HepG2 (cell line): ENCODE data around the gene MRPL38. TPM values are rescaled to one million over a fixed set of nuclear protein-coding genes. Genes with fewer than 3 reads are reported as not detected.

ENCODE experiments used
- ATAC-seq: fragments of 200-7000 bp; cut with Tn5 transposase; 3 replicates; pipeline ENCODE4 v1.9.1; 2020; ENCODE audit warnings: mild to moderate bottlenecking, moderate library complexity
- BruUV-seq: library from RNA; stranded (reverse); fragments of 400-500 nt; replicated peaks from 2 replicates; lab custom pipeline; 2021; lab: Mats Ljungman, UMichigan
- CTCF ChIA-PET: fragments of 300-600 bp; formaldehyde crosslinking; extraction: SDS; loops from one replicate; lab custom pipeline; 2021; ENCODE audit warnings: low total read pairs, inconsistent platforms, low intra/inter-chr PET ratio; lab: Yijun Ruan, JAX
- POLR2A ChIA-PET: fragments of 350-600 bp; sonication (Branson Sonifier 250); formaldehyde crosslinking; loops from one replicate; lab custom pipeline; 2020; ENCODE audit warnings: antibody characterized with exemption, inconsistent platforms; lab: Yijun Ruan, JAX
- DNase-seq: peaks from one replicate; pipeline ENCODE4 v3.0.0-alpha.2; 2015; ENCODE audit warnings: low spot score
- FAIRE-seq: peaks from 3 replicates; lab custom pipeline; 2011; peaks lifted over from hg19 to GRCh38; lab: Jason Lieb, UNC
- H2AFZ ChIP-seq: one replicate; pipeline ENCODE4 v1.6.1; 2011; ENCODE audit warnings: low read length, inconsistent platforms
- H3K27ac ChIP-seq: fragments of 300-600 bp; 3 replicates; pipeline ENCODE4 v1.8.0; 2011; ENCODE audit warnings: mixed run types, mild to moderate bottlenecking, mixed read lengths, low read length, inconsistent platforms; ENCODE audit not compliant: insufficient read depth; ENCODE audit errors: extremely low read length
- H3K27me3 ChIP-seq, 2 experiments: fragments of 200-600 bp in 1 of 2; 2 replicates in 1 of 2; 3 replicates in 1 of 2; pipeline versions ENCODE4 v1.6.0 to v1.8.0; 2011; ENCODE audit warnings: low read length in 2 of 2, mild to moderate bottlenecking in 2 of 2, moderate library complexity in 2 of 2, inconsistent platforms in 1 of 2; ENCODE audit not compliant: insufficient read depth in 2 of 2, control insufficient read depth in 1 of 2
- H3K36me3 ChIP-seq, 2 experiments: fragments of 200-600 bp in 1 of 2; replicated peaks in 1 of 2; 2 replicates in 1 of 2; 3 replicates in 1 of 2; pipeline versions ENCODE4 v1.5.1 to v1.8.0; 2011; ENCODE audit warnings: low read length in 2 of 2, inconsistent platforms in 1 of 2; ENCODE audit not compliant: insufficient read depth in 2 of 2, control insufficient read depth in 1 of 2
- H3K4me1 ChIP-seq: 2 replicates; pipeline ENCODE4 v1.5.1; 2012; ENCODE audit warnings: low read length, inconsistent platforms; ENCODE audit not compliant: insufficient read depth
- H3K4me2 ChIP-seq: 2 replicates; pipeline ENCODE4 v1.6.0; 2011; ENCODE audit warnings: low read depth, low read length, inconsistent platforms
- H3K4me3 ChIP-seq, 3 experiments: fragments of 200-600 bp in 1 of 3; sonication (generic), shearing (Covaris generic) in 1 of 3; replicated peaks in 1 of 3; 2 replicates each; pipeline ENCODE4 v1.5.1; 2011 to 2016; ENCODE audit warnings: low read length in 3 of 3, inconsistent platforms in 2 of 3, low read depth in 2 of 3, mild to moderate bottlenecking in 2 of 3, control low read depth in 1 of 3, mixed read lengths in 1 of 3; ENCODE audit not compliant: insufficient read depth in 1 of 3
- H3K79me2 ChIP-seq: one replicate; pipeline ENCODE4 v1.6.1; 2011; ENCODE audit warnings: low read length, inconsistent platforms; ENCODE audit not compliant: insufficient read depth
- H3K9ac ChIP-seq: 2 replicates; pipeline ENCODE4 v1.6.0; 2011; ENCODE audit warnings: mild to moderate bottlenecking, low read depth, low read length, inconsistent platforms; ENCODE audit not compliant: insufficient read depth
- H3K9me3 ChIP-seq: 2 replicates; pipeline ENCODE4 v1.5.1; 2012; ENCODE audit warnings: mild to moderate bottlenecking, low read length
- H4K20me1 ChIP-seq: 2 replicates; pipeline ENCODE4 v1.6.0; 2011; ENCODE audit warnings: inconsistent platforms, mild to moderate bottlenecking, low read length, moderate library complexity; ENCODE audit not compliant: insufficient read depth
- AGO2 ChIP-seq: fragments of 200-400 bp; formaldehyde crosslinking; optimal IDR thresholded peaks from 2 replicates; pipeline ENCODE3; 2017; ENCODE audit warnings: mild to moderate bottlenecking, low read depth, low read length, moderate library complexity
- GATAD2A ChIP-seq: IDR thresholded peaks from 2 replicates; pipeline ENCODE4 v1.6.1; 2016
- HOXA5 ChIP-seq: sonication (generic); formaldehyde crosslinking; IDR thresholded peaks from 2 replicates; pipeline ENCODE4 v1.4.0; 2020; ENCODE audit warnings: missing genetic modification reagents
- MXD1 ChIP-seq: sonication (generic); formaldehyde crosslinking; IDR thresholded peaks from 2 replicates; pipeline ENCODE4 v1.4.0; 2020; ENCODE audit warnings: mild to moderate bottlenecking, missing genetic modification reagents
- NFRKB ChIP-seq: fragments of 450-650 bp; IDR thresholded peaks from 2 replicates; pipeline ENCODE4 v1.6.1; 2017
- PCBP1 ChIP-seq: fragments of 200-400 bp; formaldehyde crosslinking; IDR thresholded peaks from 2 replicates; pipeline ENCODE4 v1.6.1; 2017; ENCODE audit warnings: mild to moderate bottlenecking, low read depth, low read length, borderline replicate concordance
- RAD21 ChIP-seq: fragments of 450-650 bp; formaldehyde crosslinking; IDR thresholded peaks from 2 replicates; pipeline ENCODE4 v1.5.0; 2020; ENCODE audit warnings: mild to moderate bottlenecking
- RNF2 ChIP-seq: fragments of 450-650 bp; conservative IDR thresholded peaks from 2 replicates; pipeline ENCODE4 v1.6.1; 2016; ENCODE audit warnings: low read depth
- SP4 ChIP-seq: sonication (generic); formaldehyde crosslinking; IDR thresholded peaks from 2 replicates; pipeline ENCODE4 v1.8.1; 2023; ENCODE audit warnings: mild to moderate bottlenecking, missing genetic modification reagents
- TFAP4 ChIP-seq: sonication (generic); IDR thresholded peaks from 2 replicates; pipeline ENCODE4 v1.6.1; 2016; ENCODE audit warnings: low read depth, borderline replicate concordance
- WIZ ChIP-seq: sonication (generic); formaldehyde crosslinking; IDR thresholded peaks from 2 replicates; pipeline ENCODE4 v1.5.1; 2020; ENCODE audit warnings: mild to moderate bottlenecking, missing genetic modification reagents
- ZFY ChIP-seq: sonication (generic); formaldehyde crosslinking; IDR thresholded peaks from 2 replicates; pipeline ENCODE4 v1.4.0; 2020; ENCODE audit warnings: missing genetic modification reagents
- ZNF543 ChIP-seq: sonication (generic); formaldehyde crosslinking; IDR thresholded peaks from 2 replicates; pipeline ENCODE4 v1.4.0; 2020; ENCODE audit warnings: mild to moderate bottlenecking, missing genetic modification reagents
- ZNF639 ChIP-seq: conservative IDR thresholded peaks from 2 replicates; pipeline ENCODE4 v1.6.1; 2018; ENCODE audit warnings: missing genetic modification reagents
- ZNF749 ChIP-seq: sonication (generic); formaldehyde crosslinking; IDR thresholded peaks from 2 replicates; pipeline ENCODE4 v1.8.0; 2022; ENCODE audit warnings: mild to moderate bottlenecking, missing genetic modification reagents, moderate library complexity, borderline replicate concordance
- ZSCAN31 ChIP-seq: sonication (generic); formaldehyde crosslinking; IDR thresholded peaks from 2 replicates; pipeline ENCODE4 v1.5.0; 2020; ENCODE audit warnings: low read depth, mild to moderate bottlenecking, missing genetic modification reagents
- ZSCAN5A ChIP-seq: sonication (generic); formaldehyde crosslinking; IDR thresholded peaks from 2 replicates; pipeline ENCODE4 v1.8.0; 2022; ENCODE audit warnings: mild to moderate bottlenecking, missing genetic modification reagents, borderline replicate concordance
- WGBS: methylation state at CpG from one replicate; pipeline ENCODE4 v1.1.6; 2017; ENCODE audit warnings: low lambda C conversion rate; 5-methylcytosine and 5-hydroxymethylcytosine counted together
- in situ Hi-C: cut with HindIII; loops from 2 replicates; pipeline ENCODE4 v1.10.0; 2017; ENCODE audit warnings: low pct_unique_long_range_greater_than_20kb; ENCODE audit not compliant: extremely low pct_ligation_motif_present
- intact Hi-C: fragments of 100-400 bp; cut with micrococcal nuclease; formaldehyde crosslinking; loops from one replicate; pipeline ENCODE4 v1.10.0; 2022; ENCODE audit not compliant: unreplicated experiment
- polyA plus RNA-seq, 8 experiments: library from polyadenylated mRNA; depleted of rRNA in 3 of 8; stranded (reverse) in 7 of 8; unstranded in 1 of 8; fragments of >200 nt; fragmentation: Illumina TruSeq in 4 of 8; extraction: Trizol in 4 of 8; gene quantifications; 2 replicates each; pipeline versions ENCODE4 v1.2.1 to v1.2.3, GENCODE V29; 2011 to 2016; ENCODE audit warnings: low read depth in 4 of 8, missing spikeins in 1 of 8, mixed read lengths in 1 of 8; ENCODE audit not compliant: insufficient read depth in 1 of 8
- total RNA-seq, 5 experiments: library from RNA; depleted of rRNA; stranded (reverse); fragments of >200 nt; fragmentation: Illumina TruSeq; extraction: Trizol; gene quantifications; 2 replicates each; pipeline ENCODE4 v1.2.3, GENCODE V29; 2016; ENCODE audit warnings: low read depth in 1 of 5
- TF ChIP-seq, protein P1 (sequence below): sonication (generic); formaldehyde crosslinking; IDR thresholded peaks from 2 replicates; pipeline ENCODE4 v1.4.0; 2020; ENCODE audit warnings: missing genetic modification reagents, low read depth, mild to moderate bottlenecking, borderline replicate concordance

The MRPL38 gene
- total and polyA plus RNA-seq, 2 of the 13 experiments (the other 11 are each of a cell fraction or from before 2014, with no cell fraction given), result 83.7 to 125 TPM

DNA sequence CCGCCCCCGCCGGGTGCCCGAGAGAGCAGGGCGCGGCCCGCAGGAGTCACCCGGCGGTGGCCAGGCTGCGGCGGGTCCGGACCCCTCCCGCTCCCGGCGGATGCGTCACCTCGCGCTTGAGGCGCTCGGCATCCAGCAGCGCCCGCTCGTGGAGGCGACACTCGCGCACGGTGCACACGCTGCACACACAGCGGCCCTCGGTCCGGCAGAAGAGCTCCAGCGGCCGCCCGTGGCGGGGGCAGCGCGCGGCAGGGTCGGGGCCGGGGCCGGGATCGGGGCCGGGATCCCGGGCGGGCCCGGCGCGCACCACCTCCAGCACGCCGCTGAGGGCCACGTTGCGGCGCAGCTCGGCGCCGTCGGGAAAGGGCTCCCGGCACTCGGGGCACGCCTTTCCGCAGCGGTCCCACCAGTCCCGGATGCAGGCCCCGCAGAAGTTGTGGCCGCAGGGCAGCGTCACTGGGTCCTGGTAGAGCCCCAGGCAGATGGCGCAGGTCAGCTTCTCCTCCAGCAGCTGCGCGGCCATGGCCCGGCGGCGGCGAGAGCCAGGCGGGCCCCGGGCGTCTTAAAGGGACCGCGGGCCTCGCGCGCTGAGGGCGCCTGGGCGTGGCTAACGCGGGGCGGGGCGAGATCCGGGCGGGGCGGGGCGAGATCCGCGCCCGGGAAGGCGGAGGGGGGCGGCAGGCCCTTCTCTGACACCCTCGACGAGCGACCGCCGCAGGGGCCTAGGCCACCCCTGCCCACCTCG lies 8.1 kb downstream of the MRPL38 start, which contains the start of gene TRIM65:
Gene TRIM65 (minus strand): TSS at position 537 of the 745 bp plus-strand sequence. CDS start 14 bp downstream, at position 523.
- ATAC-seq, result peak; percentile 18
- Histone ChIP-seq H3K4me3 (peak within 1 kb of the TSS; percentile 68 to 83 (median 75)), H3K27ac (peak within 1 kb of the TSS; percentile 79), H2AFZ (no peak within 1 kb of the TSS), H3K36me3 (peaks cover 22 to 39% of the 10 kb centered on the region in 2 experiments), H4K20me1 (no peaks in the 10 kb centered on the region), H3K9me3 (no peaks in the 10 kb centered on the region), H3K4me2 (peak within 1 kb of the TSS; percentile 91), H3K4me1 (peaks cover 46% of the 10 kb centered on the region), H3K9ac (peak within 1 kb of the TSS; percentile 84), H3K27me3 (no peaks in the 10 kb centered on the region), H3K79me2 (peaks cover 10% of the 10 kb centered on the region)
- POLR2A ChIA-PET, result interaction anchor here (0.5 to 12.9 kb wide), 21 partner anchors 9 to 368 kb away, joined by 3 to 423 read pairs (median 4); partner anchors contain the start of genes ACOX1, MRPL38, TRIM47 and UBALD2
- no peak for FAIRE-seq
- in situ Hi-C loops (no loop called here), intact Hi-C loops (no loop called here)
- peak; percentile 56 for DNase-seq
- BruUV-seq, result no TSS peak
- CTCF ChIA-PET, result interaction anchor here (0.8 to 1.0 kb wide), 2 partner anchors 20 to 109 kb away, joined by 3 read pairs; no protein-coding TSS in a partner anchor
- WGBS, result 8% methylated on average over 35 of the region's 102 CpGs
- no peak for TF ChIP-seq NFRKB
- 0 out of 2 replicates have a peak, but pooled peaks have one; percentile 54 for TF ChIP-seq ZSCAN31 (CRISPR knock-in tag)
- peak; percentile 96 for TF ChIP-seq AGO2
- TF ChIP-seq ZFY, result peak; percentile 97
- peak; percentile 67; the same call in 1 of the 2 replicates for TF ChIP-seq HOXA5 (CRISPR knock-in tag)
- TF ChIP-seq ZNF543 (CRISPR knock-in tag), result 0 out of 2 replicates have a peak, but pooled peaks have one; percentile 30
- TF ChIP-seq ZNF639 (CRISPR knock-in tag), result 0 out of 2 replicates have a peak, but pooled peaks have one; percentile 20
- no peak for TF ChIP-seq PCBP1
- TF ChIP-seq ZNF749 (CRISPR knock-in tag), result peak; percentile 12
- no peak for TF ChIP-seq WIZ (CRISPR knock-in tag)
- TF ChIP-seq RAD21 (CRISPR knock-in tag), result peak; percentile 84
- TF ChIP-seq GATAD2A (CRISPR knock-in tag), result 0 out of 2 replicates have a peak, but pooled peaks have one; percentile 21
- TF ChIP-seq RNF2, result peak; percentile 89; the same call in 1 of the 2 replicates
- peak; percentile 81 for TF ChIP-seq SP4
- 0 out of 2 replicates have a peak, but pooled peaks have one; percentile 20 for TF ChIP-seq TFAP4
- peak; percentile 79 for TF ChIP-seq MXD1 (CRISPR knock-in tag)
- TF ChIP-seq, protein P1, sequence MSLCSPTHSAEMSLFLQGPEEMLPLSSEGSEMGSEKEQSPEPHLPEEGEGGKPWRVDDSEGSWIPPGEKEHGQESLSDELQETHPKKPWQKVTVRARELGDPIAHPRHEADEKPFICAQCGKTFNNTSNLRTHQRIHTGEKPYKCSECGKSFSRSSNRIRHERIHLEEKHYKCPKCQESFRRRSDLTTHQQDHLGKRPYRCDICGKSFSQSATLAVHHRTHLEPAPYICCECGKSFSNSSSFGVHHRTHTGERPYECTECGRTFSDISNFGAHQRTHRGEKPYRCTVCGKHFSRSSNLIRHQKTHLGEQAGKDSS (CRISPR knock-in tag), result peak; percentile 32; the same call in 1 of the 2 replicates
- 0 out of 2 replicates have a peak, but pooled peaks have one; percentile 35 for TF ChIP-seq ZSCAN5A (CRISPR knock-in tag)
